Fibroblast of skin of back (primary cell): ENCODE measurements around the gene ITPRIPL2. TPM values are rescaled to one million over a fixed set of nuclear protein-coding genes. Genes with fewer than 3 reads are reported as not detected.

Source experiments
- DNase-seq: peaks from one replicate; pipeline ENCODE4 v3.0.0-alpha.2; 2013
- polyA plus RNA-seq, 2 experiments: library from polyadenylated mRNA; unstranded; fragments of 120-200 nt; gene quantifications; one replicate each; pipeline ENCODE4 v1.2.1, GENCODE V29; 2013; ENCODE audit not compliant: insufficient read length in 2 of 2

The ITPRIPL2 gene
- 18.5 TPM for polyA plus RNA-seq (2013, experiment 1 of 2; ENCODE audit: insufficient read length)
- polyA plus RNA-seq (2013, experiment 2 of 2; ENCODE audit: insufficient read length): 15.0 TPM

- DNase-seq: peak; percentile 93
Observed at GRCh38 chr16:19113577-19114358, at the start of gene ITPRIPL2. TSS of gene ITPRIPL2 (plus strand) at chr16:19113964. CDS start at chr16:19114462, 498 bp downstream.

GRCh38 chr16:19066988-19067348 is 46.8 kb upstream of the ITPRIPL2 start:
- no peak for DNase-seq

GRCh38 chr16:19067349-19068236 is 46.2 kb upstream of the ITPRIPL2 start, which contains the start of gene COQ7:
TSS of gene COQ7 (plus strand) at chr16:19067614. CDS start at chr16:19067665, 51 bp downstream.
- peak; percentile 100 for DNase-seq

GRCh38 chr16:19068237-19068815 is 45.4 kb upstream of the ITPRIPL2 start:
- no peak for DNase-seq

DNA sequence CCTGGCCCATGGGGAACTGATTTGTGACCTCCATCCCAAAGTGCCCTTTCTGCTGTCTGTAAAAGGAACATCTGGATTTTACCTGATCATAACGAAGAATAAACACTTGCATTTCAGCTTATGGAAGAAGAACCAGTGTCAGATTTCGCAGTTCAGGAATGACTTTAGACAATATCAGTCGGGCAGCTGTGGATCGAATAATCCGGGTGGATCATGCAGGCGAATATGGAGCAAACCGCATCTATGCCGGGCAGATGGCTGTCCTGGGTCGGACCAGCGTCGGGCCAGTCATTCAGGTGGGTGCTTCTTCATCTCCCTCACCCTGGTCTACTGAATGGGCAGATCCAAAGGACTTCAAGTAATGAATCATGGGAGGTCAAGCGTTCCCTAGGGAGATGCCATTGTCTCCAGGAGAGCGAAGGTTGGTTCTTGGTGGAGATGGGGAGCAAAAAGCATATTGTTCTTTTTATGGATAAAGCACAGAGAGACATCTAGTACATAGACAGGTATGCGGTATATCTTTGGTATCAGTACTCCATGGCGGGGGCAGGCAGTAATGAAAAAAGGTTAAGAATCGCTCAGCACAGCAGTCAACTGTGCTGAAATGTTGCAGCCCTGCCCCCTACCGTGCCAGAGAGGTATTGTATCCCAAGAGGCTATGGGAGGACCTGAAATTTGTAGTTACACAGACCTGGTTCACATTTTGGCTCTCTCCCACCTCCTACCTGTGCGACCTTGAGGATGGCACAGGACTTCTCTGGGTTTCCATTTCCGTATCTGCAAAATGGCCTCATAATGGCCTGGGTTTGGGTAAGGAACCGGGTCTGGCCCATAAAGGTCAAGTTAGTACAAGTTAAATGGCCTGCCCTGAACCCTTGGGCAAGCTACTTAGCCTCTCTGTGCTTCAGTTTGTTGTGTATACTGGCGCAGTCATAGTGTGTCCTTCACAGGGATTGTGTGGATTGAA is 41.7 kb upstream of the ITPRIPL2 start:
- DNase-seq: peak; percentile 44

GRCh38 chr16:19073344-19073743 is 40.4 kb upstream of the ITPRIPL2 start:
- no peak for DNase-seq

- DNase-seq: no peak
Observed at GRCh38 chr16:19073863-19074262, 39.9 kb upstream of the ITPRIPL2 start.

DNA sequence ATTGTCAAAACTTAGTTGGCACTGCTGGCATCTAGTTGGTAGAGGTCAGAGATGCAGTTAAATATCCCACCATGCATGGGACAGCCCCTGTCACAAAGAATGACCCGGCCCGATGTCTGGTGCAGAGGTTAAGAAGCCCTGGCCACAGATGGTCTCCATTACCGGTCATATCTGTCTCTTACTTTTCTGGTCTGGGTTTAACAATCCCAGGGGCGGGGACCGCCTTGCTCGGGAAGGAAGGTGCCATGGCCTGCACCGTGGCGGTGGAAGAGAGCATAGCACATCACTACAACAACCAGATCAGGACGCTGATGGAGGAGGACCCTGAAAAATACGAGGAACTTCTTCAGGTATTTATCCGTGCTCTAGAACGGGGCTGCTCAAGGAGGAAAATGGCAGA is 38.3 kb upstream of the ITPRIPL2 start:
- DNase-seq: no peak

DNA sequence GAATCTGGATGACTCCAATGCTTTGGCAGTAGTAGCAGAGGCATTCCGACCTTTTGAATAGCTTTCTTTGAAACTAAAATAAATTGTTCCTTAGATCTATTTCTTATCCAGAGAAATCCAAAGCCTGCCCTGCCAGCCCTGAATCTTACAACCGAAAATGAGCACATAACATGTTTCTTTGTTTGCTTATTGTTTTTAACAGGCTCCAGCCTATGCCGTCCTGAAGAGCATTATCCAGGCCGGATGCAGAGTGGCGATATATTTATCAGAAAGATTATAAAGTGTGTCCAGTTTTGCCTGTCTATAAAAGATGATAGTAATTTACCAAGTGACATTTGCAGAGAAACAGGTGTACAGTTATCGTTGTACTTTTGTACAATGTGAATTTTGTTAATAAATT is 35.9 kb upstream of the ITPRIPL2 start:
- DNase-seq: no peak

DNA sequence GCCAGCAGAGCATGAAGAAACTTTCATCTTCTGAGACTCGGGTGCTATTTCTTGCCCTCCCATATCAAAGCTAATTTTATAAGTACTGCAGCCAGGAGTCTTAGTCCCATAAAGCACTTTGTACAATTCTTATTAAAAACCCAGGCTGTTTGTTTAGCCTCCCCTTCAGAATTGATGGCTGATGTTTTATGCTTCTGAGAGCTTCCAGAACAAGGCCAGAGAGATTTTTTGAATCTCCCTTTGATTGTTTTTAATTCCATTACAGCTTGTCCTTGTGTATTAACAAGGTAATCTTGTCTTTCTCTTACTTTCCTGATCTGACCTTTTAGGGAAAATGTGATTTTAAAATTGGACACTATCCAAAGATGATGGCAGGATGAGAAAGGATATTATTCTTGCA is 30.1 kb upstream of the ITPRIPL2 start:
- no peak for DNase-seq

- no peak for DNase-seq
Observed at GRCh38 chr16:19084139-19084538, 29.6 kb upstream of the ITPRIPL2 start.

- DNase-seq: no peak
Observed at GRCh38 chr16:19084879-19085278, 28.9 kb upstream of the ITPRIPL2 start.

DNA sequence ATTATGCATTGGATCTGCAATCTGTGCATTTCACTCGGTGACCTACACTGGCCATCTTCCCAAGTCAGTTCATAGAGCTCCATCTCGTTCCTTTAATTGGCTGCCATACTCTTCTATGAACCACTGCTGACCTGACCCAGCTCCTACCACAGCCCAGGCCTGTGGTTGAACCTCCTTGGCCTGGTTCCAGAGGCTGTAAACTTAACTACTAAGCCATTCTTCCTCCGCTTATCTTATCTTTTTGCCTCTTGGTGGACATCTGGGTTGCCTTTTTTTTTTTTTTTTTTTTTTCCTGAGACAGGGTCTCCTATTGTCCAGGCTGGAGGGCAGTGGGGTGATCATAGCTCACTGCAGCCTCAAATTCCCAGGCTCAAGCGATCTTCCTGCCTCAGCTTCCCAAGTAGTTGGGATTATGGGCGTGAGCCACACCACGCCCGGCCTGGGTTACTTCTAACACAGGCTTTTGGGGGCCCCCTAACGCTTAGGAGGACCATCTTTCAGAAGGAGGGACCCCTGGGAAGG is 28.0 kb upstream of the ITPRIPL2 start:
- DNase-seq: no peak

GRCh38 chr16:19086322-19087199 is 27.2 kb upstream of the ITPRIPL2 start:
- DNase-seq: peak; percentile 94

DNA sequence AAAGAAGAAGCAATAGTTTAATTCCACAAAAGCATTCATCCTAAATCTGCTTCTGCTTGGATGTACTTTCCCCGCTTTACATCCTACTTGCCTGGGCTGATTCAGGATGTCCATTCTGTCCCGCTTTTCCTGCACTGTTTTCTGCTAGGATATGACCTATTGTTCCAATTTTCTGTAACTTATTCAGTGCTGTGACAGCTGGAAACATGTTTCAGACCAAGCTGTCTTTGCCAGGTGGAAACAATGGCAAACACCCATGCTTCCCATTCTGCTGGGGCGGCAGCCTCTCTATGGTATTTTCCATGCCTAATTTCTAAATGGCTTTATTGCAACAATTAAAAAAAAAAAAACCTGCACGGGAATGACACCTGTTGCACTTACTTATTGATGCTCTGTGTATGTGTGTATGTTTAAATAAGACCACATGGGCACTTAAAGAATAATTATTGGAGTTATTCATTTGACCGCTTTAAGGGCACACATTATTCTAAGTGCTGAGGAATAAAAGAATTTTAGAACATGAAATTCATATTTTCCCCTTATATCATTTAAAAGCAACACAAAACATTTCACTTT is 25.3 kb upstream of the ITPRIPL2 start:
- DNase-seq: no peak

DNA sequence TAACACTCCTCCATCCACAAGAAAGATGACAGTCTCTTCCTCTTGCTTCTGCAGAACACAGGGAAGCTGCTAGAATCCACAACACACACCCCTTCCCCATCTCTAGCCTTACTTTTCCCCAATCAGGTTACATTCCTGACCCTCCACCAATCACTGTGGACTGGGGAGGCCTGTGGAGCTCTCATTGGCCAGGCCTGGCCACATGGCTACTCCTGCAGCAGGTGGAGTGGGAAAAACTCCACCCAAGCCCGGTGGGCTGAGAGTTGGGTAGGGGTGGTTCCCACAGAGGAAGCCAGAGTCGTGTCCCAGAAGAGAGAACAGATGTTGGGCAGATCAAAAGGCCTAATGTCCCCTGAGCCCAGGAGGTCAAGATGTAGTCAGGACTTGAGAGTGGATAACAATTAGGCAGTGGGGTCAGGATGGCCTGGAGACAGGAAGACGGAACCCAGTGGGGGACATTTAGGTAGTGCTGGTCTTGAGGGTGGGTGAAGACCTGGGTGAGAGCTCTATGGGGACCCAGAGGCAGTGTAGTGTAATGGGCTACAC is 24.3 kb upstream of the ITPRIPL2 start:
- DNase-seq: no peak

DNA sequence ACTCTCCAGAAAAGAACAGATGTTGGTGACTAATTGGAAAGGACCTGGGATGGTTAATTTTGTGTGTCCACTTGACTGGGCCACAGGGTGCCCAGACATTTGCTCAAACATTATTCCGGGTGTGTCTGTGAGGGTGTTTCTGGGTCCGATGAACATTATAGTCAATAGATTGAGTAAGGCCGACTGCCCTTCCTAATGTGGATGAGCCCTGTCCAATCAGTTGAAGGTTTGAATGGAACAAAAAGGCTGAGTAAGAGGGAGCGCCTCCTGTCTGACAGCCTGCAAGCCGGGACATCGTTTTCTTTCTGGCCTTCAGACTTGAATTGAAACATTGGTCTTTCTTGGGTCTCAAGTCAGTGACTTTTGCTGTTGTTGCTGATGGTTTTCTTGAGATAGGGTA is 22.8 kb upstream of the ITPRIPL2 start:
- no peak for DNase-seq

DNA sequence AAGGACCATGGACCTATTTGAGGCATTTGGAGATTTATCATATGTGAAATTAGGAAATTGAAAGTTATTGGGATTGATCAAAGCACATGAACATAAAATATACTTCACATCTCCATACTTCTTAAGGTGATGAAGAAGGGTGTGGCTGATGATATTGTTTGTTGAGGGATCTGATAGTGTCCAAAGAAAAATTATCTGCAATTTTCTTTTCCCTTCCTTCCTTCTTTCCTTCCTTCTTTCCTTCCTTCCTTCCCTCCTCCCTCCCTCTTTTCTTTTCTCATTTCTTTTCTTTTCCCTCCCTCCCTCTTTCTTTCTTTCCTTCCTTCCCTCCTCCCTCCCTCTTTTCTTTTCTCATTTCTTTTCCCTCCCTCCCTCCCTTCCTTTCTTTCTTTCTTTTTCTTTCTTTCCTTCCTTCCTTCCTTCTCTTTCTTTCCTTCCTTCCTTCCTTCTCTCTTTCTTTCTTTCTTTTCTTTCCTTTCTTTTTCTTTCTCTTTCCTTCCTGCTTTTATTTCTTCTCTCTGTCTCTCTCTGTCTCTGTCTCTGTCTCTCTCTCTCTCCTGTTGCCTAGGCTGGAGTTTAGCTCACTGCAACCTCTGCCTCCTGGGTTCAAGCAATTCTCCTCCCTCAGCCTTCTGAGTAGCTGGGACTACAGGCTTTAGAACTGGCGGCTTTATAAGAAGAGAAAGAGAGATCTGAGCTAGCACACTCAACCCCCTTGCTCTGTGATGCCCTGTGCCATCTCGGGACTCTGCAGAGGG is 20.9 kb upstream of the ITPRIPL2 start:
- DNase-seq: no peak
